ENCODE measurements around the gene DLG2. TPM values are rescaled to one million over a fixed set of nuclear protein-coding genes. Genes with fewer than 3 reads are reported as not detected.

The DLG2 gene
- total and polyA plus RNA-seq, 9 of the 15 experiments (the other 6 are each of a cell fraction or from before 2014, with no cell fraction given) = 0.52 to 1.6 (median 0.95) TPM

DNA sequence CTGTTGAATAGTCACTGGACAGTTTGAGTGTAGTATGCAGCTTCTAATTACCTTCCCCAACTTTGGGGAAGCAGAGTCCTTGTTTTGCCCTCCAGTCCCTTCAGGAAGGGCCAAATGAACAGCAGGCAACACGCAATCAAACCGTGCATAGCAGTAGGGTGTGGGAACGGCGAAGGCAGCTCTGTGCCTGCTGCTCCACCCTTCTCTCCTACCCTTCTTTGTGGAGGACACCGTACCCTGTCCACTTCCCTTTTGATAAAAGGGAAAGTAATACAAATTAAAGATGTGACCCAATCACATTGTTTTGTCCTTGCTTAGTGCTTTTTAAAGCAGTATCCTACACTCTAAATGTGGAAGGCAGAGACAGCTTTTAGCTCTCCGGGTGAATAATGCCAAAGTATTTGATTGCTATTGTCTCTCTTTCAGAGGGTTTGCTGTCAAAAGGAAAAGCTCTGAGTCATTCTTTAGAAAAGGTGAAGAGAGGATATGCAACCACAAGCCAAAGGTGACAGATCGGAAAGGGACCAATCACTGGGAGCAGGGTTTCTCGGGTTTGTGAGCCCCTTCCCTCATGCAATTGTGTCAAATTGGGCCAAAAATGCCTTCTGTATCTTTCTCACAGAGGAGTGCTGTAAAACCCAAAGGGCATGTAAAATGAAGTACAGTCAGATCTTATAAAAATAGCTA, 1933.7 kb downstream of the DLG2 start:
- no peaks in the 10 kb centered on the region for H3K9me1 ChIP-seq (ENCODE audit: control insufficient read depth, insufficient read depth, low read length)
- H3K36me3 ChIP-seq (ENCODE audit: control insufficient read depth, insufficient read depth, low read length) = no peaks in the 10 kb centered on the region
- TF ChIP-seq, protein P1, sequence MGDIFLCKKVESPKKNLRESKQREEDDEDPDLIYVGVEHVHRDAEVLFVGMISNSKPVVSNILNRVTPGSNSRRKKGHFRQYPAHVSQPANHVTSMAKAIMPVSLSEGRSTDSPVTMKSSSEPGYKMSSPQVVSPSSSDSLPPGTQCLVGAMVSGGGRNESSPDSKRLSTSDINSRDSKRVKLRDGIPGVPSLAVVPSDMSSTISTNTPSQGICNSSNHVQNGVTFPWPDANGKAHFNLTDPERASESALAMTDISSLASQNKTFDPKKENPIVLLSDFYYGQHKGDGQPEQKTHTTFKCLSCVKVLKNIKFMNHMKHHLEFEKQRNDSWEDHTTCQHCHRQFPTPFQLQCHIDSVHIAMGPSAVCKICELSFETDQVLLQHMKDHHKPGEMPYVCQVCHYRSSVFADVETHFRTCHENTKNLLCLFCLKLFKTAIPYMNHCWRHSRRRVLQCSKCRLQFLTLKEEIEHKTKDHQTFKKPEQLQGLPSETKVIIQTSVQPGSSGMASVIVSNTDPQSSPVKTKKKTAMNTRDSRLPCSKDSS (IDR thresholded peaks at IDR 0.05; ENCODE audit: low read depth, partially characterized antibody) = no peak
- TF ChIP-seq ZNF316 (IDR thresholded peaks at IDR 0.05) (no peak), MCM3 (IDR thresholded peaks at IDR 0.05) (no peak), PTRF (tag; IDR thresholded peaks at IDR 0.05) (no peak), PHB2 (IDR thresholded peaks at IDR 0.05; ENCODE audit: low read depth) (no peak), TSC22D4 (tag; IDR thresholded peaks at IDR 0.05) (no peak), MTF1 (CRISPR knock-in tag; IDR thresholded peaks at IDR 0.05; ENCODE audit: borderline replicate concordance) (no peak), ZNF445 (CRISPR knock-in tag; IDR thresholded peaks at IDR 0.05; ENCODE audit: low read depth) (no peak), KHSRP (IDR thresholded peaks at IDR 0.05) (no peak), FOXJ3 (CRISPR knock-in tag; IDR thresholded peaks at IDR 0.05) (no peak), WHSC1 (IDR thresholded peaks at IDR 0.05; ENCODE audit: low read length) (no peak), ZKSCAN1 (IDR thresholded peaks at IDR 0.05; ENCODE audit: low read depth, low read length) (no peak), ZNF79 (CRISPR knock-in tag; IDR thresholded peaks at IDR 0.05; ENCODE audit: low read depth) (no peak)
- TF ChIP-seq, protein P2, sequence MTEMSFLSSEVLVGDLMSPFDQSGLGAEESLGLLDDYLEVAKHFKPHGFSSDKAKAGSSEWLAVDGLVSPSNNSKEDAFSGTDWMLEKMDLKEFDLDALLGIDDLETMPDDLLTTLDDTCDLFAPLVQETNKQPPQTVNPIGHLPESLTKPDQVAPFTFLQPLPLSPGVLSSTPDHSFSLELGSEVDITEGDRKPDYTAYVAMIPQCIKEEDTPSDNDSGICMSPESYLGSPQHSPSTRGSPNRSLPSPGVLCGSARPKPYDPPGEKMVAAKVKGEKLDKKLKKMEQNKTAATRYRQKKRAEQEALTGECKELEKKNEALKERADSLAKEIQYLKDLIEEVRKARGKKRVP (CRISPR knock-in tag; IDR thresholded peaks at IDR 0.05) = no peak
- TF ChIP-seq, protein P3, sequence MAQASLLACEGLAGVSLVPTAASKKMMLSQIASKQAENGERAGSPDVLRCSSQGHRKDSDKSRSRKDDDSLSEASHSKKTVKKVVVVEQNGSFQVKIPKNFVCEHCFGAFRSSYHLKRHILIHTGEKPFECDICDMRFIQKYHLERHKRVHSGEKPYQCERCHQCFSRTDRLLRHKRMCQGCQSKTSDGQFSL (CRISPR knock-in tag; IDR thresholded peaks at IDR 0.05) = no peak
- TF ChIP-seq, protein P3 (tag; IDR thresholded peaks at IDR 0.05) = no peak
- 0% methylated on average over 8 of the region's 8 CpGs for WGBS (ENCODE audit: insufficient coverage, low coverage, missing lambda C conversion rate)
- H3K9me3 ChIP-seq (replicated peaks; ENCODE audit: control insufficient read depth, insufficient read depth, low read depth, low read length) = no peaks in the 10 kb centered on the region
- no peaks in the 10 kb centered on the region for H3K79me2 ChIP-seq (ENCODE audit: control insufficient read depth, insufficient read depth, low read length)
- no peak overlapping the region for H3K4me2 ChIP-seq (ENCODE audit: insufficient read depth, low read length)
- H3K4me3 ChIP-seq = no peak overlapping the region
- no peak for FAIRE-seq
- H3K27me3 ChIP-seq (ENCODE audit: control insufficient read depth in 2 of 2, insufficient read depth in 2 of 2, low read length in 2 of 2) = no peaks in the 10 kb centered on the region
- DNase-seq (ENCODE audit: extremely low read depth in 1 of 4, low spot score in 3 of 4) = no peak
- no peaks in the 10 kb centered on the region for H4K20me1 ChIP-seq (replicated peaks; ENCODE audit: control insufficient read depth, insufficient read depth, low read length)
- no peak overlapping the region for H3K27ac ChIP-seq (ENCODE audit: extremely low read depth, low read depth, low read length)
- no peaks in the 10 kb centered on the region for H3K4me1 ChIP-seq (replicated peaks in 1 of 2; ENCODE audit: control insufficient read depth in 2 of 2, insufficient read depth in 2 of 2, low read length in 2 of 2)
- no peak overlapping the region for H3K9ac ChIP-seq (ENCODE audit: insufficient read depth in 1 of 2, low read depth in 2 of 2, low read length in 2 of 2)
- intact Hi-C loops (cut with micrococcal nuclease) = no loop called here
- no TSS peak for BruUV-seq (replicated peaks)
- in situ Hi-C loops (cut with MboI) = no loop called here
- H2AFZ ChIP-seq (ENCODE audit: low read depth, low read length) = no peak overlapping the region
- CTCF ChIA-PET (ENCODE audit: low intra/inter-chr PET ratio) = no interaction called here
- POLR2A ChIA-PET = interaction anchor here (0.9 to 1.2 kb wide), 2 partner anchors 13 to 143 kb away, joined by 3 read pairs; no protein-coding TSS in a partner anchor
- no peak for ATAC-seq

Data from K562 (cell line).